SW 1271 (cell line): ENCODE measurements around the gene EVC.
"Not testable (repeated sequence)": the region's sequence is repeated elsewhere in the genome, so short reads cannot be mapped to it uniquely, and the experiment has no call there.

Source experiments
- DNase-seq, 2 experiments: peaks; one replicate each; lab custom pipeline; 2025; lab: John Stamatoyannopoulos, UW

The EVC gene

GRCh38 chr4:5843573-5844530 is 132.9 kb downstream of the EVC start:
- no peak for DNase-seq

GRCh38 chr4:5845035-5845905 is 134.3 kb downstream of the EVC start:
- DNase-seq, result no peak

- no peak for DNase-seq
Measured at GRCh38 chr4:5851637-5852301, 140.8 kb downstream of the EVC start.

- DNase-seq, result no peak
Measured at GRCh38 chr4:5852523-5853202, 141.7 kb downstream of the EVC start.

GRCh38 chr4:5854929-5855328 is 143.9 kb downstream of the EVC start:
- no peak for DNase-seq

- DNase-seq, result not testable (repeated sequence)
Measured at GRCh38 chr4:5856362-5856761, 145.4 kb downstream of the EVC start.

GRCh38 chr4:5857199-5857598 is 146.2 kb downstream of the EVC start:
- no peak for DNase-seq

GRCh38 chr4:5858020-5858769 is 147.2 kb downstream of the EVC start:
- DNase-seq, result no peak

- DNase-seq, result peak; percentile 53 to 73
Measured at GRCh38 chr4:5863461-5864113, 152.6 kb downstream of the EVC start.
